Osteoblast (primary cell): ENCODE results near the gene MREG. TPM values are rescaled to one million over a fixed set of nuclear protein-coding genes. Genes with fewer than 3 reads are reported as not detected.
A peak's percentile ranks its signal among the peaks of the same experiment; 100 is the strongest.

Experiments used
- DNase-seq: peaks from one replicate; pipeline ENCODE4 v3.0.0; 2011; ENCODE audit warnings: low spot score, mixed read lengths; ENCODE audit not compliant: insufficient read length; ENCODE audit errors: missing footprints
- H2AFZ ChIP-seq: 2 replicates; pipeline ENCODE4 v1.6.0; 2011; ENCODE audit warnings: mild to moderate bottlenecking, low read length
- H3K27ac ChIP-seq: 2 replicates; pipeline ENCODE4 v1.5.1; 2011; ENCODE audit warnings: mild to moderate bottlenecking, low read depth, low read length, moderate library complexity
- H3K27me3 ChIP-seq: 2 replicates; pipeline ENCODE4 v1.6.0; 2012; ENCODE audit warnings: mild to moderate bottlenecking, control low read depth, inconsistent platforms, low read length, moderate library complexity; ENCODE audit not compliant: insufficient read depth
- H3K36me3 ChIP-seq: 2 replicates; pipeline ENCODE4 v1.5.1; 2011; ENCODE audit warnings: mild to moderate bottlenecking, low read length, control low read depth, moderate library complexity; ENCODE audit not compliant: insufficient read depth
- H3K4me1 ChIP-seq: 2 replicates; pipeline ENCODE4 v1.5.1; 2011; ENCODE audit warnings: mild to moderate bottlenecking, low read length, control low read depth, moderate library complexity; ENCODE audit not compliant: insufficient read depth
- H3K4me2 ChIP-seq: 2 replicates; pipeline ENCODE4 v1.6.0; 2011; ENCODE audit warnings: mild to moderate bottlenecking, low read length; ENCODE audit not compliant: insufficient read depth
- H3K4me3 ChIP-seq: fragments of 200-600 bp; sonication (generic); 3 replicates; pipeline ENCODE4 v1.5.1; 2012; ENCODE audit warnings: mild to moderate bottlenecking, low read length, inconsistent platforms; ENCODE audit not compliant: insufficient read depth
- H3K79me2 ChIP-seq: 2 replicates; pipeline ENCODE4 v1.6.0; 2012; ENCODE audit warnings: mild to moderate bottlenecking, low read length, control low read depth, inconsistent platforms; ENCODE audit not compliant: insufficient read depth
- H3K9me3 ChIP-seq: 2 replicates; pipeline ENCODE4 v1.5.1; 2011; ENCODE audit warnings: low read depth, low read length, control low read depth
- H4K20me1 ChIP-seq: 2 replicates; pipeline ENCODE4 v1.6.0; 2012; ENCODE audit warnings: mild to moderate bottlenecking, low read length, control low read depth; ENCODE audit not compliant: insufficient read depth
- CTCF ChIP-seq: IDR thresholded peaks from 2 replicates; pipeline ENCODE4 v1.5.1; 2011; ENCODE audit warnings: mild to moderate bottlenecking, low read depth, low read length, moderate library complexity; ENCODE audit errors: extremely low read depth
- total RNA-seq: library from RNA; depleted of rRNA; stranded (reverse); fragments of >200 nt; gene quantifications from 2 replicates; pipeline ENCODE4 v1.2.3, GENCODE V29; 2012

The MREG gene
- total RNA-seq, 1 donor: 1.1 TPM

GRCh38 chr2:215946586-215946985, 66.8 kb downstream of the MREG start:
- no peak for DNase-seq
- Histone ChIP-seq H3K4me2 (no peak overlapping the region), H3K9me3 (no peaks in the 10 kb centered on the region), H3K36me3 (no peaks in the 10 kb centered on the region), H3K4me1 (no peaks in the 10 kb centered on the region), H3K4me3 (no peak overlapping the region), H4K20me1 (no peaks in the 10 kb centered on the region), H3K79me2 (no peaks in the 10 kb centered on the region), H3K27ac (no peak overlapping the region), H2AFZ (no peak overlapping the region), H3K27me3 (no peaks in the 10 kb centered on the region)
- TF ChIP-seq CTCF: no peak

- Histone ChIP-seq H3K4me1 (no peaks in the 10 kb centered on the region), H3K9me3 (no peaks in the 10 kb centered on the region), H3K4me2 (no peak overlapping the region), H2AFZ (no peak overlapping the region), H3K4me3 (no peak overlapping the region), H3K36me3 (no peaks in the 10 kb centered on the region), H3K27me3 (no peaks in the 10 kb centered on the region), H3K79me2 (no peaks in the 10 kb centered on the region), H4K20me1 (no peaks in the 10 kb centered on the region), H3K27ac (no peak overlapping the region)
- DNase-seq: peak; percentile 5
- TF ChIP-seq CTCF: no peak
Measured at GRCh38 chr2:215942194-215942593, 71.2 kb downstream of the MREG start.

GRCh38 chr2:215941726-215942125, 71.6 kb downstream of the MREG start:
- Histone ChIP-seq H3K9me3 (no peaks in the 10 kb centered on the region), H3K4me3 (no peak overlapping the region), H2AFZ (no peak overlapping the region), H3K79me2 (no peaks in the 10 kb centered on the region), H3K27ac (no peak overlapping the region), H4K20me1 (no peaks in the 10 kb centered on the region), H3K4me1 (no peaks in the 10 kb centered on the region), H3K4me2 (no peak overlapping the region), H3K27me3 (no peaks in the 10 kb centered on the region), H3K36me3 (no peaks in the 10 kb centered on the region)
- no peak for TF ChIP-seq CTCF
- no peak for DNase-seq

DNA sequence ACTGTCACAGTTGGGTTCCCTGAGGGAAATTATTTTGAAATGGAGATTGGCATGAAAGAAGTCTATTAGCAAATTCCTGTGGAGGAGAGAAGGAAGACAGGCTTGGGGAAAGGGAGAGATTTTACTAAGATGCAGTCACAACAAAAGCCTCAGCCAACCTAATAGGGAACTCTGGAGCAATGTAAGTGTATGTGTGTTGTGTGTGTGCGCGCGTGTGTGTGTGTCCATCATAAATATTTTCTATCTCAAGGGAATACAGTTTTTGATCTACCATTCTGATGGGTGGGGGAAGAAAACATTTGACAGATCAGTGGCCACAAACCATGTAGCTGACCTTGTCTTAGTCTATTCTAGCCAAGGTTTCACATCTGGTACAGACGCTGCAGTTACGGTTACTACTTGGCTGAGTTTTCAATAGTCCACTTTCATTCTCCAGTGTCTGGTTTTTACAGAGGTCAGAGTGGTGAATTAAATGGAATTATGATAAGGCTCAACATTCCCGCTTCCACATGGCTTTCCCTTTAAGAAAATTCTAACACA, 72.6 kb downstream of the MREG start:
- H3K27ac ChIP-seq: no peak overlapping the region
- no peak overlapping the region for H3K4me3 ChIP-seq
- no peaks in the 10 kb centered on the region for H3K4me1 ChIP-seq
- no peaks in the 10 kb centered on the region for H3K9me3 ChIP-seq
- no peak for DNase-seq
- H3K36me3 ChIP-seq: no peaks in the 10 kb centered on the region
- no peak for TF ChIP-seq CTCF
- H2AFZ ChIP-seq: no peak overlapping the region
- H3K4me2 ChIP-seq: no peak overlapping the region
- no peaks in the 10 kb centered on the region for H3K27me3 ChIP-seq
- no peaks in the 10 kb centered on the region for H4K20me1 ChIP-seq
- H3K79me2 ChIP-seq: no peaks in the 10 kb centered on the region
